ENCODE measurements around the gene LRRC26.
A peak's percentile ranks its signal among the peaks of the same experiment; 100 is the strongest.

The LRRC26 gene

GRCh38 chr9:137193771-137194170, 23.9 kb upstream of the LRRC26 start:
- ChIA-PET CTCF (interaction anchor here (1.2 to 2.5 kb wide), 4 partner anchors 14 to 74 kb away, joined by 3 to 12 read pairs (median 4); partner anchors contain the start of genes RNF208 and RNF224), POLR2A (no interaction called here)
- no peak for DNase-seq
- Histone ChIP-seq H3K27ac (ENCODE audit: insufficient read depth in 1 of 2, low read depth in 1 of 2, low read length in 2 of 2, poor library complexity in 1 of 2, severe bottlenecking in 2 of 2) (no peak overlapping the region), H3K4me3 (ENCODE audit: control insufficient read depth in 1 of 7, extremely low read depth in 1 of 7, insufficient read depth in 4 of 7, low read depth in 2 of 7, low read length in 6 of 7) (no peak overlapping the region), H3K27me3 (replicated peaks in 2 of 5; ENCODE audit: control insufficient read depth in 4 of 5, insufficient read depth in 5 of 5, low read length in 4 of 5) (no peaks in the 10 kb centered on the region), H3K9me3 (ENCODE audit: control extremely low read depth in 1 of 5, control insufficient read depth in 4 of 5, insufficient read depth in 2 of 5, low read depth in 1 of 5, low read length in 4 of 5) (no peaks in the 10 kb centered on the region), H3K4me1 (ENCODE audit: control extremely low read depth in 1 of 4, control insufficient read depth in 4 of 4, insufficient read depth in 4 of 4, low read length in 3 of 4) (peaks cover 3 to 31% (median 19%) of the 10 kb centered on the region in 4 experiments), H3K36me3 (ENCODE audit: control insufficient read depth in 4 of 4, insufficient read depth in 4 of 4, low read length in 3 of 4) (peaks cover 0 to 35% (median 14%) of the 10 kb centered on the region in 4 experiments)
- 98% methylated on average over 12 of the region's 14 CpGs for WGBS (ENCODE audit: insufficient coverage)

DNA sequence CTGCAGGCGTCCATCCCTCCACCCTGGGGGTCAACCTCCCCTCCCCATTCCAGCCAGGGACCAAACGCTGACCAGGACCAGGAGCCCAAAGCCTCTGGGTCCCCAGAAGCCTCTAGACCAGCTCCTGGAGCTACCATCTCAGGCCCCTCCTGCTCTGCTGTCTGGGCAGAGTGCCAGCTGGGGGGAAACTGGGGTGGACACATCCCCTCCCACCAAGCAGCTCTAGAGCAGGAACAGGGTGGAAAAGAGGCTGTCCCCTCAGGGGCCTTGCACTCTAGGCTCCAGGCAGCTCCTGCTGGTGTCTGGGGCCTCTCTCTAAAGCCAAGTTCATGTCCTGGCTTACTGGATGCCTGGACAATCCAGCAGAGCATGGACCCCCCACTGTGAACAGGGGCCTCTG, 23.0 kb upstream of the LRRC26 start:
- DNase-seq: no peak
- Histone ChIP-seq H3K27me3 (replicated peaks in 2 of 5; ENCODE audit: control insufficient read depth in 4 of 5, insufficient read depth in 5 of 5, low read length in 4 of 5) (no peaks in the 10 kb centered on the region), H3K36me3 (ENCODE audit: control insufficient read depth in 4 of 4, insufficient read depth in 4 of 4, low read length in 3 of 4) (peaks cover 0 to 35% (median 14%) of the 10 kb centered on the region in 4 experiments), H3K4me3 (ENCODE audit: control insufficient read depth in 1 of 7, extremely low read depth in 1 of 7, insufficient read depth in 4 of 7, low read depth in 2 of 7, low read length in 6 of 7) (no peak overlapping the region), H3K9me3 (ENCODE audit: control extremely low read depth in 1 of 5, control insufficient read depth in 4 of 5, insufficient read depth in 2 of 5, low read depth in 1 of 5, low read length in 4 of 5) (no peaks in the 10 kb centered on the region), H3K27ac (ENCODE audit: insufficient read depth in 1 of 2, low read depth in 1 of 2, low read length in 2 of 2, poor library complexity in 1 of 2, severe bottlenecking in 2 of 2) (no peak overlapping the region), H3K4me1 (ENCODE audit: control extremely low read depth in 1 of 4, control insufficient read depth in 4 of 4, insufficient read depth in 4 of 4, low read length in 3 of 4) (peaks cover 3 to 25% (median 21%) of the 10 kb centered on the region in 4 experiments)
- POLR2A ChIA-PET: interaction anchor here (0.6 kb wide), 1 partner anchor 358 kb away, joined by 7 read pairs; no protein-coding TSS in a partner anchor
- WGBS (ENCODE audit: insufficient coverage): 100% methylated on average over 1 of the region's 2 CpGs
- CTCF ChIA-PET: interaction anchor here (1.3 to 2.5 kb wide), 3 partner anchors 11 to 34 kb away, joined by 3 to 12 read pairs (median 5); partner anchors contain the start of gene RNF224

DNA sequence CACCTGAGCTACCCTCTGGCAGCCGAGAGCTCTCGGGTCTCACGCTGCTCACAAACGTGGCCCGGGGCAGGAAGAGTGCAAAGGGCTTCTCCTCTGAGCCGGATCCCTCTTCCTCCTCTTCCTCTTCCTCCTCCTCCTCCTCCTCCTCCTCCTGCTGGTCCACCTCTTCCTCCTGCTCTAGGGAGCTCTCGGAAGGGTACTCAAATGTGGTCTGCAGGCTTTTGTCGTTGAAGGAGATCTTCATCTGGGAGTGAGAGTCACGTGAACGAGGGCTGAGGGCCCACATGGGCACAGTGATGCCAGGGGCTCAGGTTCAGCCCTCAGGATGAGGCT, 22.6 kb upstream of the LRRC26 start:
- peaks cover 3 to 27% (median 25%) of the 10 kb centered on the region in 4 experiments for H3K4me1 ChIP-seq (ENCODE audit: control extremely low read depth in 1 of 4, control insufficient read depth in 4 of 4, insufficient read depth in 4 of 4, low read length in 3 of 4)
- POLR2A ChIA-PET: interaction anchor here (0.6 kb wide), 1 partner anchor 357 kb away, joined by 7 read pairs; no protein-coding TSS in a partner anchor
- CTCF ChIA-PET: interaction anchor here (1.3 to 2.5 kb wide), 3 partner anchors 12 to 34 kb away, joined by 3 to 12 read pairs (median 5); partner anchors contain the start of gene RNF224
- no peaks in the 10 kb centered on the region for H3K9me3 ChIP-seq (ENCODE audit: control extremely low read depth in 1 of 5, control insufficient read depth in 4 of 5, insufficient read depth in 2 of 5, low read depth in 1 of 5, low read length in 4 of 5)
- no peak overlapping the region for H3K4me3 ChIP-seq (ENCODE audit: control insufficient read depth in 1 of 7, extremely low read depth in 1 of 7, insufficient read depth in 4 of 7, low read depth in 2 of 7, low read length in 6 of 7)
- H3K27ac ChIP-seq (ENCODE audit: insufficient read depth in 1 of 2, low read depth in 1 of 2, low read length in 2 of 2, poor library complexity in 1 of 2, severe bottlenecking in 2 of 2): no peak overlapping the region
- peaks cover 0 to 35% (median 14%) of the 10 kb centered on the region in 4 experiments for H3K36me3 ChIP-seq (ENCODE audit: control insufficient read depth in 4 of 4, insufficient read depth in 4 of 4, low read length in 3 of 4)
- 98% methylated on average over 10 of the region's 10 CpGs for WGBS (ENCODE audit: insufficient coverage)
- H3K27me3 ChIP-seq (replicated peaks in 2 of 5; ENCODE audit: control insufficient read depth in 4 of 5, insufficient read depth in 5 of 5, low read length in 4 of 5): no peaks in the 10 kb centered on the region
- DNase-seq: no peak

DNA sequence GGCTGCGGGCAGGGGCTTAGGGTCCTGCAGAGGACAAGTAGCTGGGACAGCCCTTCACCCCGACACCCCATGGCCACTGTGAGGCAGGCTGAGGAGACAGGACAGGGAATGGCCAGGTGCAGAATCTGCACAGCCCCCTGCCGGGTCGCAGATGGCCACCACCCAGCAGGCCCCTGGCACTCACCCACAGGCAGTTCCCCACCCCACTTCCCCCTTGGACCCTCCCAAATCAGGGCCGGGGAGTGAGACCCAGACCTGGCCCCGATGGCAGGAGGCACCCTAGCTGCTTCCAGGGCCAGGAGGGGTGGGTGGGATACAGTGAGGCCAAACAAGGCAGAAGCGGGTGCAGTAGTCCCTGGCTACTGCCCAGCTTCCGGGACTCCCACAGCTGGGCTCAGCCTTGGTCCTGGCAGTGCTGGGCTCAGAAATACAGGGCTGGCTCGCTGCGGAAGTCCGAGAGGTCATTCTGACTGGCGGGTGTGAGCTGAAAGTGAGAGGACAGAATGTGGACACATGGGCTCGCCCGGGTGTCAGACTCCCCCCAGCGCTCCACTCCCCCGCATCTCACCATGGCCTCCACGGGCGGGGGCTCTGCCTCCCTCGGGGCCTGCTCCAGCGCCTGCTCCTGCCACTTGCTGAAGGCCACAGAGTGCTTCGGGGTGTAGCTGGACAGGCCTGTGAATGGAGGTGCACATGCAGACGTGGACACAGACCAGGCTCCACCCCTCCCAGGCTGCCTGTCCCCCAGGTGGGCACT, 22.0 kb upstream of the LRRC26 start:
- Histone ChIP-seq H3K27ac (ENCODE audit: insufficient read depth in 1 of 2, low read depth in 1 of 2, low read length in 2 of 2, poor library complexity in 1 of 2, severe bottlenecking in 2 of 2) (no peak overlapping the region), H3K36me3 (ENCODE audit: control insufficient read depth in 4 of 4, insufficient read depth in 4 of 4, low read length in 3 of 4) (peaks cover 4 to 38% (median 15%) of the 10 kb centered on the region in 4 experiments), H3K4me1 (ENCODE audit: control extremely low read depth in 1 of 4, control insufficient read depth in 4 of 4, insufficient read depth in 4 of 4, low read length in 3 of 4) (peaks cover 3 to 32% (median 30%) of the 10 kb centered on the region in 4 experiments), H3K4me3 (ENCODE audit: control insufficient read depth in 1 of 7, extremely low read depth in 1 of 7, insufficient read depth in 4 of 7, low read depth in 2 of 7, low read length in 6 of 7) (no peak overlapping the region), H3K27me3 (replicated peaks in 2 of 5; ENCODE audit: control insufficient read depth in 4 of 5, insufficient read depth in 5 of 5, low read length in 4 of 5) (no peaks in the 10 kb centered on the region), H3K9me3 (ENCODE audit: control extremely low read depth in 1 of 5, control insufficient read depth in 4 of 5, insufficient read depth in 2 of 5, low read depth in 1 of 5, low read length in 4 of 5) (no peaks in the 10 kb centered on the region)
- DNase-seq: no peak
- ChIA-PET CTCF (interaction anchor here (1.0 to 6.1 kb wide), 5 partner anchors 12 to 45 kb away, joined by 3 to 33 read pairs (median 5); partner anchors contain the start of gene RNF224), POLR2A (no interaction called here)
- 98% methylated on average over 13 of the region's 22 CpGs for WGBS (ENCODE audit: insufficient coverage)

DNA sequence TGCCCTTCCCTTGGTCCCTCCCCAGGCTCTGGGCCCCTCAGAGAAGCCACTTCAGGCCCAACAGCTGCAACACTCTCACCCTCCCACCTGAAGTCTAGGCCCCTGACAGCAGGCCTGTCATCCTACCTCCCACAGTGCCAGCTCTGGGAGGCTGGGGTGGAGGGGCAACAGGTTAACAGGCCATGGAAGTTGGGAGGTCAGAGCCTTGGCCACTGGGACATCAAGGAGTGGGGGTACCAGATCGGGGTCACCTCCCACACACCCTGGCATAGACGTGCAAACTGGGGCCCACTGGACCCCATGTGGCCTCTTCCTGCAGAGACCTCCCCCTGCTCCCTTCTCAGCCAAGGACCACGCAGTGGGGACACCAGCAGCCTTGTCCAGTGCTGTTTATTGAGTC, 21.4 kb upstream of the LRRC26 start:
- 77% methylated on average over 3 of the region's 3 CpGs for WGBS (ENCODE audit: insufficient coverage)
- ChIA-PET POLR2A (no interaction called here), CTCF (interaction anchor here (1.0 to 6.1 kb wide), 2 partner anchors 15 to 45 kb away, joined by 3 to 33 read pairs; no protein-coding TSS in a partner anchor)
- H3K4me3 ChIP-seq (ENCODE audit: control insufficient read depth in 1 of 7, extremely low read depth in 1 of 7, insufficient read depth in 4 of 7, low read depth in 2 of 7, low read length in 6 of 7): no peak overlapping the region
- no peak overlapping the region for H3K27ac ChIP-seq (ENCODE audit: insufficient read depth in 1 of 2, low read depth in 1 of 2, low read length in 2 of 2, poor library complexity in 1 of 2, severe bottlenecking in 2 of 2)
- H3K4me1 ChIP-seq (ENCODE audit: control extremely low read depth in 1 of 4, control insufficient read depth in 4 of 4, insufficient read depth in 4 of 4, low read length in 3 of 4): peaks cover 3 to 39% (median 36%) of the 10 kb centered on the region in 4 experiments
- H3K9me3 ChIP-seq (ENCODE audit: control extremely low read depth in 1 of 5, control insufficient read depth in 4 of 5, insufficient read depth in 2 of 5, low read depth in 1 of 5, low read length in 4 of 5): no peaks in the 10 kb centered on the region
- no peak for DNase-seq
- H3K36me3 ChIP-seq (ENCODE audit: control insufficient read depth in 4 of 4, insufficient read depth in 4 of 4, low read length in 3 of 4): peaks cover 5 to 44% (median 19%) of the 10 kb centered on the region in 4 experiments
- H3K27me3 ChIP-seq (replicated peaks in 2 of 5; ENCODE audit: control insufficient read depth in 4 of 5, insufficient read depth in 5 of 5, low read length in 4 of 5): no peaks in the 10 kb centered on the region

- Histone ChIP-seq H3K27ac (ENCODE audit: insufficient read depth in 1 of 2, low read depth in 1 of 2, low read length in 2 of 2, poor library complexity in 1 of 2, severe bottlenecking in 2 of 2) (peak overlapping the region in 1 of 2 experiments; percentile 90), H3K4me1 (ENCODE audit: control extremely low read depth in 1 of 4, control insufficient read depth in 4 of 4, insufficient read depth in 4 of 4, low read length in 3 of 4) (peaks cover 3 to 39% (median 36%) of the 10 kb centered on the region in 4 experiments), H3K9me3 (ENCODE audit: control extremely low read depth in 1 of 5, control insufficient read depth in 4 of 5, insufficient read depth in 2 of 5, low read depth in 1 of 5, low read length in 4 of 5) (no peaks in the 10 kb centered on the region), H3K27me3 (replicated peaks in 2 of 5; ENCODE audit: control insufficient read depth in 4 of 5, insufficient read depth in 5 of 5, low read length in 4 of 5) (no peaks in the 10 kb centered on the region), H3K36me3 (ENCODE audit: control insufficient read depth in 4 of 4, insufficient read depth in 4 of 4, low read length in 3 of 4) (peaks cover 5 to 53% (median 26%) of the 10 kb centered on the region in 4 experiments), H3K4me3 (ENCODE audit: control insufficient read depth in 1 of 7, extremely low read depth in 1 of 7, insufficient read depth in 4 of 7, low read depth in 2 of 7, low read length in 6 of 7) (peak overlapping the region in 2 of 7 experiments; percentile 98 to 99)
- CTCF ChIA-PET: interaction anchor here (0.8 to 6.1 kb wide), 10 partner anchors 8 to 59 kb away, joined by 3 to 33 read pairs (median 6); partner anchors contain the start of genes LRRC26, RNF208, RNF224 and TMEM210
- DNase-seq: no peak
- WGBS (ENCODE audit: insufficient coverage): 95% methylated on average over 9 of the region's 9 CpGs
- POLR2A ChIA-PET: no interaction called here
Measured at GRCh38 chr9:137190315-137190856, 20.5 kb upstream of the LRRC26 start.
